ENCODE data around the gene CREBBP.
A peak's percentile ranks its signal among the peaks of the same experiment; 100 is the strongest.

DNA sequence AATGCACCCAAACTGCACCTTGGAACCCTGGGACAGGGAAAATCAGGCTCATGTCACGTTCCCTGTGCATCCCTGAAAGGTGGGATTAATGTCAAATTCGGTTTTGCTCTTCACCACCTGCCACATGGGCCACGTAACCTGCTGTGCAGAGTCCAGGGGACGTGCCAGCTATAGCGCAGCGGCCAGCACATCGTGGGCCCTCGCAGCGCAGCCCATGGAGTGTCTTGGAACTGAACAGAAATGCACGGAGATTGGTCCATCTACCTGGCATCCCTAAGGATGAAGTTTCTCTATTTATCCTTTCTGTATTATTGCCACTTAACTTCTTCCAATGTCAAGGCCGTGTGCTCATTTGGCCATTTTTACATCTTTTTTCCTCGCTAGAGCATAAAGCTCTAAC lies 95.1 kb downstream of the CREBBP start:
- TF ChIP-seq, protein P1, sequence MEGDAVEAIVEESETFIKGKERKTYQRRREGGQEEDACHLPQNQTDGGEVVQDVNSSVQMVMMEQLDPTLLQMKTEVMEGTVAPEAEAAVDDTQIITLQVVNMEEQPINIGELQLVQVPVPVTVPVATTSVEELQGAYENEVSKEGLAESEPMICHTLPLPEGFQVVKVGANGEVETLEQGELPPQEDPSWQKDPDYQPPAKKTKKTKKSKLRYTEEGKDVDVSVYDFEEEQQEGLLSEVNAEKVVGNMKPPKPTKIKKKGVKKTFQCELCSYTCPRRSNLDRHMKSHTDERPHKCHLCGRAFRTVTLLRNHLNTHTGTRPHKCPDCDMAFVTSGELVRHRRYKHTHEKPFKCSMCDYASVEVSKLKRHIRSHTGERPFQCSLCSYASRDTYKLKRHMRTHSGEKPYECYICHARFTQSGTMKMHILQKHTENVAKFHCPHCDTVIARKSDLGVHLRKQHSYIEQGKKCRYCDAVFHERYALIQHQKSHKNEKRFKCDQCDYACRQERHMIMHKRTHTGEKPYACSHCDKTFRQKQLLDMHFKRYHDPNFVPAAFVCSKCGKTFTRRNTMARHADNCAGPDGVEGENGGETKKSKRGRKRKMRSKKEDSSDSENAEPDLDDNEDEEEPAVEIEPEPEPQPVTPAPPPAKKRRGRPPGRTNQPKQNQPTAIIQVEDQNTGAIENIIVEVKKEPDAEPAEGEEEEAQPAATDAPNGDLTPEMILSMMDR (IDR thresholded peaks at IDR 0.05 in 8 of 11, conservative IDR thresholded peaks at IDR 0.05 in 3 of 11) = no peak
- peak in 2 of 3 donors; percentile 39 to 67 for TF ChIP-seq POLR2AphosphoS5 (IDR thresholded peaks at IDR 0.05)
- no peak for TF ChIP-seq POLR2A (IDR thresholded peaks at IDR 0.05)
